ENCODE measurements around the gene WNT5A. TPM values are rescaled to one million over a fixed set of nuclear protein-coding genes. Genes with fewer than 3 reads are reported as not detected.

Gene WNT5A
- 1.1 and 1.3 TPM in 2 replicates for total RNA-seq (2021)
- long read RNA-seq, full-length matches to known transcripts: 2 of 2 reads
- long read RNA-seq, partial matches to known transcripts: 0 of 2 reads
- long read RNA-seq, other reads (novel, unspliced or antisense): 0 of 2 reads

- H4K20me1 ChIP-seq (ENCODE audit: control insufficient read depth, insufficient read depth, insufficient read length): no peaks in the 10 kb centered on the region
- WGBS (ENCODE audit: extremely low coverage, insufficient read length, low lambda C conversion rate): no CpG with 5 or more reads among the region's 52 CpGs
- no peak within 1 kb of the TSS for H2BK5ac ChIP-seq (ENCODE audit: insufficient read length, low read length)
- no peak within 1 kb of the TSS for H3K56ac ChIP-seq (ENCODE audit: insufficient read length, low read depth, low read length)
- no peak within 1 kb of the TSS for H4K91ac ChIP-seq (ENCODE audit: insufficient read length, low read depth, low read length)
- Mint-ChIP-seq H3K4me3 (peak within 1 kb of the TSS; percentile 78 to 89), H3K36me3 (ENCODE audit: insufficient read depth in 1 of 3, low read depth in 3 of 3) (peaks cover 0 to 4% (median 0%) of the 10 kb centered on the region in 3 experiments; a peak in 1 of 7 replicates), H3K9me3 (peaks cover 0 to 5% of the 10 kb centered on the region in 2 experiments; a peak in 3 of 5 replicates), H3K27ac (peak within 1 kb of the TSS in 1 of 3 experiments; percentile 37; a peak in 1 of 7 replicates), H3K27me3 (ENCODE audit: low read depth) (peaks cover 97% of the 10 kb centered on the region), H3K4me1 (peaks cover 53 to 58% of the 10 kb centered on the region in 2 experiments)
- H2AFZ ChIP-seq (ENCODE audit: low read length): no peak within 1 kb of the TSS
- no peak within 1 kb of the TSS for H3K27ac ChIP-seq (ENCODE audit: insufficient read length, low read depth, low read length)
- peak within 1 kb of the TSS; percentile 70 for H3K4me2 ChIP-seq (ENCODE audit: insufficient read depth, insufficient read length, low read length)
- H3K27me3 ChIP-seq (ENCODE audit: insufficient read depth, low read length): peaks cover 50% of the 10 kb centered on the region; the same call in 1 of the 2 replicates
- H3K14ac ChIP-seq (ENCODE audit: insufficient read depth, low read length): no peak within 1 kb of the TSS
- H4K5ac ChIP-seq (ENCODE audit: insufficient read length, low read depth, low read length): no peak within 1 kb of the TSS
- H3K79me2 ChIP-seq (ENCODE audit: insufficient read depth, low read length): no peaks in the 10 kb centered on the region
- no peak within 1 kb of the TSS for H2BK15ac ChIP-seq (ENCODE audit: low read depth, low read length)
- H2BK20ac ChIP-seq (ENCODE audit: low read depth, low read length, poor library complexity, severe bottlenecking): no peak within 1 kb of the TSS
- H3K9me3 ChIP-seq (ENCODE audit: control insufficient read depth, low read depth, low read length): no peaks in the 10 kb centered on the region
- H4K8ac ChIP-seq (replicated peaks; ENCODE audit: insufficient read length, low read depth, low read length): no peak within 1 kb of the TSS
- no peaks in the 10 kb centered on the region; the same call in 1 of the 2 replicates for H3K4me1 ChIP-seq (ENCODE audit: insufficient read depth, low read length)
- no peak within 1 kb of the TSS for H3K4ac ChIP-seq (ENCODE audit: low read depth, low read length)
- H2BK12ac ChIP-seq (ENCODE audit: insufficient read length, low read depth, low read length): no peak within 1 kb of the TSS
- peak; percentile 77 for DNase-seq
- H3T11ph ChIP-seq (ENCODE audit: low read length): no peak within 1 kb of the TSS
- no peak within 1 kb of the TSS for H3K9ac ChIP-seq (ENCODE audit: extremely low read depth, insufficient read length, low read length)
- no peak within 1 kb of the TSS for H2AK5ac ChIP-seq (ENCODE audit: insufficient read length, low read length)
- H3K23ac ChIP-seq (ENCODE audit: insufficient read length, low read depth, low read length): no peak within 1 kb of the TSS
- peaks cover 66% of the 10 kb centered on the region for H3K23me2 ChIP-seq (ENCODE audit: insufficient read length, low read depth, low read length, poor library complexity, severe bottlenecking)
- no peak within 1 kb of the TSS for H3K18ac ChIP-seq (ENCODE audit: insufficient read length, low read depth, low read length)
- no peak within 1 kb of the TSS for H2BK120ac ChIP-seq (ENCODE audit: low read depth, low read length, poor library complexity, severe bottlenecking)
- no peaks in the 10 kb centered on the region for H3K79me1 ChIP-seq (ENCODE audit: insufficient read depth, low read depth, low read length, poor library complexity, severe bottlenecking)
- TF ChIP-seq, protein P1, sequence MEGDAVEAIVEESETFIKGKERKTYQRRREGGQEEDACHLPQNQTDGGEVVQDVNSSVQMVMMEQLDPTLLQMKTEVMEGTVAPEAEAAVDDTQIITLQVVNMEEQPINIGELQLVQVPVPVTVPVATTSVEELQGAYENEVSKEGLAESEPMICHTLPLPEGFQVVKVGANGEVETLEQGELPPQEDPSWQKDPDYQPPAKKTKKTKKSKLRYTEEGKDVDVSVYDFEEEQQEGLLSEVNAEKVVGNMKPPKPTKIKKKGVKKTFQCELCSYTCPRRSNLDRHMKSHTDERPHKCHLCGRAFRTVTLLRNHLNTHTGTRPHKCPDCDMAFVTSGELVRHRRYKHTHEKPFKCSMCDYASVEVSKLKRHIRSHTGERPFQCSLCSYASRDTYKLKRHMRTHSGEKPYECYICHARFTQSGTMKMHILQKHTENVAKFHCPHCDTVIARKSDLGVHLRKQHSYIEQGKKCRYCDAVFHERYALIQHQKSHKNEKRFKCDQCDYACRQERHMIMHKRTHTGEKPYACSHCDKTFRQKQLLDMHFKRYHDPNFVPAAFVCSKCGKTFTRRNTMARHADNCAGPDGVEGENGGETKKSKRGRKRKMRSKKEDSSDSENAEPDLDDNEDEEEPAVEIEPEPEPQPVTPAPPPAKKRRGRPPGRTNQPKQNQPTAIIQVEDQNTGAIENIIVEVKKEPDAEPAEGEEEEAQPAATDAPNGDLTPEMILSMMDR (conservative IDR thresholded peaks at IDR 0.05): no peak
Measured at GRCh38 chr3:55486857-55487380, at the start of gene WNT5A. Gene WNT5A (minus strand): TSS chr3:55487306. CDS start chr3:55486985, 321 bp downstream.

All from H9 (cell line).